SW480 (cell line): ENCODE results near the gene SEZ6.

Experiments used
- DNase-seq: peaks from one replicate; pipeline ENCODE4 v3.0.0-alpha.2; 2016; ENCODE audit warnings: low spot score

SEZ6 gene

GRCh38 chr17:28975646-28976045 is 30.2 kb downstream of the SEZ6 start:
- DNase-seq: no peak

DNA sequence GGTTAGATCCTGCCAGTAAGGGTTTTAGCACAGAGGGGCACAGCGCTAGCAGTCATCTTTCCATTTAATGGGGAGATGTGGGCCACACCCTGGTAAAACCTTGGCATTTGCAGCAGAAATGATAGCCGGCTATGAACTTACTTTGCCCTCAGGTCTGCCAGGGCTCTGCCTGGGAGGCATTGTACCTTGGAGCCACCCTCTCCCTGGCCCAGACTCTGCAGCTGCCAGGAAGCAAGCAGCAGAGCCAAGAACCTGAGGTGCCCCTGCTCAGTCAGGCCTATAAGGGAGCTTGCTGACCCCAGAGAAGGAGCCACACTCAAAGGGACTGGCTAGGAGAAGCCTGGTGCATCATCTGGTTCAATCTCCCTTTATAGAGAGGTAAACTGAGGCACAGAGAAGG is 30.8 kb downstream of the SEZ6 start:
- DNase-seq: no peak

DNA sequence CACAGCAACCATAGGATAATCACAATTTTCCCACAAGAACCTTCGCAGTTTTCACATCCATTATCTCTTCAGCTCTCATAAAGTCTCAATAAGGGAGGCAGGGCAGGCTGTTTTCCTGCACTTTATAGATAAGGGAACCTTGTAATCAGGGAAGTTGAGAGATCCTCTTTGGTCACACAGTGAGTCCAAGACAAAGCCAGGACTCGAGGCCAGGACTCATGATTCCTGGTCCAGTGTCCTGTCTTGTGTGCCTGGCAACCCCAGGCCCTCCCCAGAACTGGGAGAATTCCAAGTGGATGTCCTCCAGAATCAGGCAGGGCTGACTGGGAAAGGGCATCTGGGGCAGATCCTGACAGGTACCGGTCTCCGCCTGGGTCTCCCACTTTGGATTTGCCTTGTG is 31.4 kb downstream of the SEZ6 start:
- DNase-seq: no peak

DNA sequence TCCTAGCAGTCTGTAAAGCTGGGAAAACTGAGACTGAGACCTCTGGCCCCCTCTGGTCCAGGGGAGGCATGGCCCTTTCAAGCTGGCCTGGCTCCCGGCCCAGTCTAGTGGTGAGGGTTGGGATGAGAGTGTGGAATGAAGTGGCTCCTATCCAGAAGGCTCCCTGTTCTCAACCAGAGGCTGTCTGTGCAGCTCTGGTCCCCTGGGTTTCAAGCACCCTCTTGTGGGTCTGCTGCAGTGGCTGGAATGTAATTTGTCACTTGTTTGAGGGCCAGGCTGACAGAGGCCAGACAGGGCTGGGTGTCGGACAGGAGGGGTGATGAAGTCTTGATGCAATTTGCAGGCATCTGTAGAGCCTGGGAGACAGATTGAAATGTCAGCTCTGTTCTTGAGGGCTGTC is 32.4 kb downstream of the SEZ6 start:
- no peak for DNase-seq

- no peak for DNase-seq
Observed at GRCh38 chr17:28972437-28972836, 33.4 kb downstream of the SEZ6 start.

DNA sequence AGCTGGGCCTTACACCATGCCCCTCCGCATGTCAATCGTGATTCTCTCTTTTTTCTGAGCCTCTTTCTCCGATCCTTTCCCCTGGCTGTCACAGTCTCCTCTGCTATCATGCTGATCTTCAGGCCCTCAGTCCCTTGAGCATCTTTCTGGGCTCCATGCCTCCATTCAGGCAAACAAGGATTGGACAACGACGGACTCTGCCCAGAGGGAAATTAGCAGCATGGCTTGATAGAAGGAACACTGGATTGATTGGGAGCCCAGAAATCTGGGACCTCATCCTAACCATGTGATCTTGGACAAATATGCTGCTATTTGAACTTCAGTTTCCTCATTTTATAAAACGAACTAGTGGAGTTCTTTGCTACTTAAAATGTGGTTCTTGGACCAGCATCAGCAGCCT is 35.0 kb downstream of the SEZ6 start:
- DNase-seq: no peak

- DNase-seq: no peak
Observed at GRCh38 chr17:28969706-28970393, 36.0 kb downstream of the SEZ6 start.

DNA sequence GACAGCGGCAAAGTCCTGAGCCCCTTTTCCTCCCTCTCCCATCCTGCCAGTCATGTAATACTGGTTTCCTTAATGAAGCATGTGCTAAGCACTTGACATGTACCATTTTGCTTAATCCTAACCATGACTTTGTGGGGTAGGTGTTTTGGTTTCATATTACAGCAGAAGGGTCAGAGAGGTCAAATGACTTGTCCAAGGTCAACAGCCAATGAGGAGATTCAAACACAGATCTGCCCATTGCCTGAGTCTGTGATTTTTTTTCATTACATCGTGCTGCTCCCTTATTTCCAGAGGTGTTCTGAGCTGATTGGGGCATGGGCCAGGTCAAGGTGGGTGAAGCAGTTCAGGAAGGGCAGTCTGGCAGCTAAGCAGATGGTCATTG is 36.9 kb downstream of the SEZ6 start:
- no peak for DNase-seq

DNA sequence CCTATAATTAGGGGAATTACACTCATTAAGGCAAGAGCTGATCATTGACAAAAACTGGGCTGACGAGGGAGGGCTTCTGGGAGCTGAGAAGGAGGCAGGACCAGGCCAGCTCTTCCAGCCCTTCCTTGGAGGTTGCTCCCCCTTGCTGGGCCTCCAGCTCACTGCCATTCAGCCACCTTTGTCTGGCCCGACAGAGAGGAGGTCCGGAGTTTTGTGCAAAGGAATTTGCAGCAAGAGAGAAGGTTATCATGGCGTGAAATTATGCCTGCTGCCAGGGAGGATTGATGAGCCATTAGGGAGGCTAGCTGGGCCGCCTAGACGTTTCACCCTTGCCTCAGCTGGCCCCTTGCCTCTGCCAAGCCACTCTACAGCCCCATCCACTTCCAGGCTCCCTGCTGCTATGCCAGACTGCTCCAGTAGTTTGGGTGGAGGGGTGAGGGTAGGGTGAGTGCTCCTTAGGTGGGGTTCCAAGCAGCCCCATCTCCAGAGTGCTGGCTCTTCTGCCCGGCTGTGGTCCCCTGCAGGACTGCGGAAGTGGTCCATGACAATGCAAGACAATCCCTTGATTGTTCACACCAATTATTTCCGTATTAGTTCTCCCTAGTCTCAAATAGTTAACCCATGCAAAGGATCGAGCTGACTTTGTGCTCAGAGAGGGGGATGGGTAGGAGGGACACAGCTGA is 37.5 kb downstream of the SEZ6 start:
- DNase-seq: no peak

- no peak for DNase-seq
Observed at GRCh38 chr17:28967221-28968135, 38.4 kb downstream of the SEZ6 start.

DNA sequence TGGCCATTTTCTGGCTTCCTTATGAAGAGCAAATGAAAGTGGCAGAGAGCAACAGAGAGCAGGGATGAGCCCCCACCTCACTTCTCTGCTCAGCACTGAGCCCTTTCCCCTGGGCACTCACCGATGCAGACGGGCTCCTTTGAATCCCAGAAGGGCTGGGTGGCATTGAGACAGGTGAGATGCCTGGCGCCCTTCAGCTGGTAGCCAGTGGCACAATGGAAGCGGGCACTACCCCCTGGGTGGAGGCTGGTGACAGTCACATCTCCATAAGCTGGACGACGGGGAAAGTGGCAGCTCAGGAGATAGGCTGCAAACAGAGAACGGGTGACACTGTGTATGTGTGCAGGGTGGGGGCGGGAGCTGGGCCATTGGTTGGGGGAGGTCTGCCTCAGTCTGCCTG is 42.0 kb downstream of the SEZ6 start:
- no peak for DNase-seq

DNA sequence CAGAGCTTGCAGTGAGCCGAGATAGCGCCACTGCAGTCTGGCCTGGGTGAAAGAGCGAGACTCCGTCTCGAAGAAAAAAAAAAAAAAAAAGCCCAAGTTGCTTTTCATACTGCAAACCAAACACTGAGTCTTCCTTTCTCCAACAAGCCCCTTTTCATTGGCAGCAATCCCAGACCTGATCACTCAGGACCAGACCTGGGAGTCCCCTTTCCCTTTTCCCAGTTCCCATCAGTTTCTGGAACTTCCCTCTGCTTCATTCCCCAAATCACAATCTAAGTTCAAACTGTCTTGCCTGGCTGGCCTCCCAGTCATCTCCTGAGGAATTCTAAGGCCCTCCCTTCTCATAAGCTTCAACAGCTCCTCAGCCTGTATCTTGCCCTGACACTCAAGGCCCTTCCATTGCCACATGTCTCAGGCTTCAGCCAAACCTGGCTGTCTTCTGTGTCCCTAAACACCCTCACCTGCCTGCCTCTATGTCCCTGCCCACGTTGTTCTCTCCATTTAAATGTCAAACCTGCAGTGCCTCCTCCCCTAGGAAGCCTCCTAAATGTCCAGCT is 42.7 kb downstream of the SEZ6 start:
- no peak for DNase-seq

- DNase-seq: no peak
Observed at GRCh38 chr17:28961391-28961790, 44.4 kb downstream of the SEZ6 start.

DNA sequence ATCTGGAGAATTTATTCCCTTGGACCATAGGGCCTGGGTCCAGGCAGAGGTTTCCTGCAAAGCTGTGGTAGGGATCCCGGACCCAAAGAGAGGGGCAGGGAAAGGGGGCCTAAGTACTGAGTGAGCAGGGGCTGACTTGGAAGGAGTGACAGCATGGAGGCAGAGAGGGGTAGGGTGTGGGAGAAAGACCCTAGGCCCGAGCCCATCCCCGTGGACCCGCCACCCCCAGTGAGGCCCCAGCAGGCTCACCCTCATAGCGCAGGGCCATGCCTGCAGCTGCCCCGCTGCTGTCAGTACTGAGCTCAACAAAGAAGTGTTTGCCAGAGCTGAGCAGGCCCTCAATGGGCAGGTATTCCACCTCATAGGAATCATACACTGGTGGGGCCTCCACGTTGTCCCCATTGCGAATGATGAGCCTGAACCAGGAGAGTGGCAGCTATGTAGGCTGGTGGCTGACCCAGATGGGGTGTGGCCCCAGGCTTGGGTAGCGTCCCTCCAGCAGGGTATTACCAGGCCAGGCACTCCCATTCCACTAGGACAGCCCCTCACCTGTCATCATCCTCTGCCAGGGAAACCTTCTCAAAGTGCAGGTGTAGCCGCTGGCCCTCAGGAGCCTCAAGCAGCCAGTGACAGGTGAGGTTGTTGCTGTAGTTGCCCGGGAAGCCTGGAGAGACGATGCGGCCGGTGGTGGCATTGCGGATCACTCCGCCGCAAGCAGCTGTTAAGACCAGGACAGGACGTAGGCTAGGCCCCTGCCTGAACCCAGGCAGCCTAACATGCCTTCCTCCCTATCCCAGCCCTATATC is 45.4 kb downstream of the SEZ6 start:
- DNase-seq: no peak

DNA sequence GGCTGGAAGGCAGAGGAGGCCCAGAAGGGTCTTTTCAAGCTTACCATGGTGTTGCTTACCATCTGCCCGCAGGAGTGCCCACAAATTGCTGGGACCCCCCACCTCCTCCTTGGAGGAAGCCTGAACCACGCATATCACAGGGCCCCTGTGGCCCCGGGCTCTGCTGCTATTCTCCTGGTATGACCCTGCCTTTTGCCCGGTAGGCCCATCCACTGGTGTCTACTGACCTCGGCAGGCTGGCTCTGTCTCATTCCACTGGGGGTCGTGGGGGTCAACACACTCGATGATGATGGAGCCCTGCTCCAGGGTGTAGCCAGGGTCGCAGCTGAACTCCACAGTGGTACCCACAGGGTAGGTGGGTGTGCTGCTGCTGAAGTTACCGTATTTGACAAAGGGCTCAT is 46.4 kb downstream of the SEZ6 start:
- no peak for DNase-seq

DNA sequence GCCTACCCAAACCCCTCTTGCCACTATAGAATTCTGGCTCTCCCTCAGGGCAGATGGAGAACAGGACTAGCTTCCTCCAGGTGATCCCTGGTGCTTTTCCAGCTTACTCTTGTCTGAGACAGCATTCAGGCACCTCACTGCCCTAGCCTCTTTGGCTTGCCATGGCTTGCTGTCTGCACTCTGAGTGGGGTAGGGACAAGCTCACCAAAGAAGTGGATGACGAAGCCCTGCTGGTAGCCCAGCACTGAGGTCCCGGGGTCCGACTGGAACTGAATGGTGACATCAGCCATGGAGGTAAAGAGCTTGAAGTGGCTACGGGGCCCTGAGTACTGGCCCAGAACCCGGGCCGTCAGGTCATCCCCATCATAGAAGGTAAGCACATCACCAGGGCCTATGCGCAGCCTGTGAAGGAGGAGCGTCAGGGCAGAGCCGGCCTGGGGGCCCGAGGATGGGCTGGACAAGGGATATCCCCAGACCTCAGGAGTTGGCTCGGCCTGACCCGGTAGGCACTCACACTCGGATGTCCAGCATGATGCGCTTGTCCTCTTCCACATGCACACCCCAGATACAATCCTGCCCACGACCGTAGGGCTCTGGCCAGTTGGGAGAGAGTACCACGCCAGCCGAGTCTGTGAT is 46.9 kb downstream of the SEZ6 start:
- DNase-seq: no peak

DNA sequence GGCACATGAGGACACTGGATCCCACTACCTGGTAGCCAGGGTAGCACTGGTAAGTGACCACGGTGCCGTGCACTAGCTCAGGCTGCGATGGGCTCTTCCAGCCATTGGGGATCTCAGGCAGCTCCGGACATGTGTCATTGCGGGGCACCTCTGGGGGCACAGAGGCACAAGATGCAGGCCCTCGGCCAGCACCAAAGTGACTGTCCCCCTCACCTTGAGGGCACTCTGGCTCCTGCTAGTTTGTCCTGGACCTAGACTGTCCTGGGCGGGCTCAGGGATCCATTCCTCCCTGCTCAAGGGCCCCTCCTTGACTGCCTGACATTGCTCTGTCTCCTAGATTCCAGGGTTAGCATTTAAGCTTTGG is 47.9 kb downstream of the SEZ6 start:
- DNase-seq: no peak

GRCh38 chr17:28957277-28957991 is 48.4 kb downstream of the SEZ6 start:
- no peak for DNase-seq

DNA sequence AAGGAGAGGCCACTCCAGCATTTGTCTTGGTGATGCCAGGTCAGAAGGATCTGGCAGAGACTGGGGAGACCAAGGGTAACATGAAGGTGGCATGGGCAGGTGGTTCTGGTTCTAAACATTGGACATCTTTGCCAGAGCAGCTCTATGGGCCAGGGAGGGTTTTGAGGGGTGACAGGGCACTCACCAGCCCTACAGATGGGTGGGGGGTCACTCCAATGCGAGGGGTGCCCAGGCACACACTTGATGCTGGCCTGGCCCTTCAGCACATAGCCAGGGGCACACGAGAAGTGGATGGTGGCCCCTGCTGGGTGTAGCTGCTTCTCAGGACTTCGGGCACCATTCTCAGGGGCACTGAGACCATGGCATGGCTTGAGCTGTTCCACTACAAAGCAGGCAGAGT is 49.0 kb downstream of the SEZ6 start:
- DNase-seq: no peak

DNA sequence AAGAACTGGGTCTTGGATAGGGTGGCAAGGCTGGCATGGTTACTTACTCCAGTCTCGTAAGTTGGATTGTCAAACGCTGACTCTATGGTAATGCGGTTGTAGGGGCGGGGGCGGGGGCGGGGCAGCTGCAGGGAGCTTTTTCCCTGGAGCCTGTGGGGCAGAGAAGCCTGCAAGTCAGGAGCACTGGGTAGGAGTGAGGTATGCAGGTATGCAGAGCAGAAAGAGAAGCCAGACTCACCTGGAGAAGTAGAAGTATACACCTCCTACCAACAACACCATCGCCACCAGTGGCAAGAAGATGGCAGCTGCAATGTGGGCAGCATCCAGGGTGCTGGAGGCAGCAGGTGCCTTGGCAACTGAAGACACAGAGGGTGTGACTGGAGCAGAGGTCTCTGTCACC is 49.7 kb downstream of the SEZ6 start:
- DNase-seq: no peak

DNA sequence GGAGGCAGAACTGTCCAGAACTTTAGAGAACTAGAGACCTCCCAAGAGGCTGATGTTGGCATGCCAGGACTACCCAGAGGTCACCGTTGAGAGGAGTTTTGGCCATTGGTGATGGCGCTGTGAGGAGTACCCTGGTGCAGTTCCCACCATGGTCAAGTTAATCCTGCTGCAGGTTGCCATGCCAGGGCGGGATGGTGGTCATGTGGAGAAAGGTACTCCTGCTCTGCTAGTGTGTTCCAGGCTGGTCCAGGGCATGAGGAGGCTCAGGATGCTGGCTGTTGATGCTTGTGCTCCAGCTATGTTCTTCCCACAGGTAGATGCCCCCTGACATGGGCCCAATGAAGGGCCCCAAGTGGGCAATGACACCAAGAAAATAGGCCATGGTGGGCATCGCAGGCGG is 50.4 kb downstream of the SEZ6 start:
- DNase-seq: no peak
